ENCODE data around the gene ANXA2R. TPM values are rescaled to one million over a fixed set of nuclear protein-coding genes. Genes with fewer than 3 reads are reported as not detected.

ANXA2R gene
- total and polyA plus RNA-seq, 9 of the 15 experiments (the other 6 are each of a cell fraction or from before 2014, with no cell fraction given): 2.1 to 4.8 (median 3.4) TPM

- TF ChIP-seq C11orf30 (IDR thresholded peaks at IDR 0.05; ENCODE audit: low read depth) (peak; percentile 86), ZNF277 (CRISPR knock-in tag; IDR thresholded peaks at IDR 0.05; ENCODE audit: borderline replicate concordance) (no peak), HMG20B (CRISPR knock-in tag; IDR thresholded peaks at IDR 0.05) (no peak), ZMIZ1 (IDR thresholded peaks at IDR 0.05; ENCODE audit: low read depth in 2 of 2, low read length in 2 of 2) (no peak), JUNB (CRISPR knock-in tag; conservative IDR thresholded peaks at IDR 0.05) (no peak), ZNF609 (CRISPR knock-in tag; IDR thresholded peaks at IDR 0.05; ENCODE audit: borderline replicate concordance) (no peak), POLR2G (IDR thresholded peaks at IDR 0.05; ENCODE audit: low read depth, low read length) (no peak), PHF21A (IDR thresholded peaks at IDR 0.05; ENCODE audit: borderline replicate concordance, low read depth) (no peak), ARID3A (IDR thresholded peaks at IDR 0.05; ENCODE audit: borderline replicate concordance, low read depth, low read length) (no peak), BHLHE40 (IDR thresholded peaks at IDR 0.05; ENCODE audit: low read length) (no peak), ZNF551 (CRISPR knock-in tag; IDR thresholded peaks at IDR 0.05) (no peak), MAFK (IDR thresholded peaks at IDR 0.05; ENCODE audit: low read length) (peak; percentile 70; the same call in 1 of the 2 replicates), ZEB2 (IDR thresholded peaks at IDR 0.05) (no peak), HNRNPL (IDR thresholded peaks at IDR 0.05; ENCODE audit: low read depth, low read length) (no peak), CREM (IDR thresholded peaks at IDR 0.05; ENCODE audit: low read depth) (no peak), MAFG (tag; conservative IDR thresholded peaks at IDR 0.05) (peak; percentile 90)
Measured at GRCh38 chr5:43001748-43002147, 38.4 kb downstream of the ANXA2R start (continued).

Measured in K562 (cell line).